Measurements from ENCODE around the gene KIF26B. TPM values are rescaled to one million over a fixed set of nuclear protein-coding genes. Genes with fewer than 3 reads are reported as not detected.

KIF26B gene
- polyA plus RNA-seq, 2 of the 4 experiments (the other 2 are of a cell fraction), result 0.01 to 0.04 TPM

DNA sequence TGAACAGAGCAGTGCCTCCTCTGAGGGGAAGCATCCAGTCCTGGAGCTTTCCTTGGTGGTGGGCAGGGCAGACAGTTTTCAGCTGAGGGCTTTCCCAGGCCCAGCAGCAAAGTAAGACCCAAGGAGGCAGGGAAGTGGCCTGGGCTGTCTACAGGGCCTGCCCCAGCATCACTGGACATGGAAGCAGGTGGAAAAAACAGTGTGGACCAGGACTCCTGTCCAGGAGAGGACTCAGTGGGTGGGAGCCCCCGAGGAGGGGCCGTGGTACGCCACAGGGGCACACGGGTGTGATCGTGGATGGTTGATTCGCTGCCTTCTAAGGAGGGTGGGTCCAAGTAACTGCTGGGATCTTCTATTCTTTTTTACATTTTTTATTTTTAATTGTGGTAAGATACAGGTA is 387.6 kb downstream of the KIF26B start:
- H3K9me3 ChIP-seq, result no peaks in the 10 kb centered on the region
- FAIRE-seq (no peak), ATAC-seq (no peak), DNase-seq (ENCODE audit: low read depth in 1 of 2, low spot score in 1 of 2) (no peak)
- H3K4me1 ChIP-seq, result no peaks in the 10 kb centered on the region
- no peak overlapping the region for H3K4me3 ChIP-seq
- H3K27ac ChIP-seq, result no peak overlapping the region
- POLR2A ChIA-PET, result no interaction called here
- H3K4me2 ChIP-seq, result no peak overlapping the region
- TF ChIP-seq MYC (IDR thresholded peaks at IDR 0.05; ENCODE audit: borderline replicate concordance, low read length) (no peak), ZFP36 (IDR thresholded peaks at IDR 0.05; ENCODE audit: borderline replicate concordance, partially characterized antibody) (no peak), BHLHE40 (IDR thresholded peaks at IDR 0.05; ENCODE audit: low read depth, low read length) (no peak), HOXB5 (CRISPR knock-in tag; IDR thresholded peaks at IDR 0.05) (no peak), PHF8 (IDR thresholded peaks at IDR 0.05; ENCODE audit: borderline replicate concordance, low read depth) (no peak)
- 73% methylated on average over 6 of the region's 6 CpGs for WGBS (ENCODE audit: missing lambda C conversion rate)
- CTCF ChIA-PET, result no interaction called here

DNA sequence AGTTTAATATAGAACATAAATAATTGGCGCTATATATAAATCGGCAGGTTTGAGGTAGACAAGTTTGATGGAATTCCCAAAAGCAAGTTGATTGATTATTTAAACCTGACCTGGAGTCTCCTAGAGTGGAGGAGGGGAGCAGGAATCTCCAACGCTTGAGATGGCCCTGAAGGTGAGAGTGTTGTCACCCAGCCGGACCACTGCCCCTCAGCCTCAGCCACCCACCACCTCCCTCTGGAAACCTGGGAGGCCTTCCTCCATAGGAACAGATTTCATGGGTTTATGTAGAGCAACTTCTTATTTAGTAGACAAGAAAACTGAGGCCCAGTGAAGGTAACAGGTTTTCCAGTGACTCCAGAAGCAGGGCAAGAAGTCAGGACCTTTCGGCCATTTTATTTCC is 389.5 kb downstream of the KIF26B start:
- no peak for FAIRE-seq

DNA sequence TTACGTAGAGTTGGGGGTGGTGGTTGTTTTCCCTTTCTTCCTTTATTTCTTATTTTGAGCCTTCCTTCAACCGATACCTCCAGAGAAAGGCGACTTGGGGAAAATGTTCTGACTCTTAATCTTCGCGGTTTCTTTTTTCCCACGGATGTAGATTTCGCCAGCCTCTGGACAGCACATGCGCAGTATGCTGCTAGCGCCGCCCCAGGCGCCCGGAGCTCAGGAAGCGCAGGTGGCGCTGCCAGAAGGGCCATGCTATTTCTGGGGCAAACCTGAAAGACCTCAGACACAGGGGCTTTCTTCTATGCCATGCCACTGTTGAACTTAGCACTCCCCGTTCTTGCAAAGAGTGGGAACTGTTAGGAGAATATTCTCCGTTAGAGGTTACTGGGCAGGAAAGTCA is 392.1 kb downstream of the KIF26B start:
- FAIRE-seq (no peak), ATAC-seq (no peak), DNase-seq (ENCODE audit: low read depth in 1 of 2, low spot score in 1 of 2) (no peak)
- Histone ChIP-seq H3K4me2 (no peak overlapping the region), H3K27ac (no peak overlapping the region), H3K9me3 (no peaks in the 10 kb centered on the region), H3K4me1 (no peaks in the 10 kb centered on the region), H3K4me3 (no peak overlapping the region)
- ChIA-PET POLR2A (no interaction called here), CTCF (interaction anchor here (0.7 kb wide), 1 partner anchor 8 kb away, joined by 6 read pairs; no protein-coding TSS in a partner anchor)
- WGBS (ENCODE audit: missing lambda C conversion rate), result 80% methylated on average over 16 of the region's 16 CpGs
- no peak for TF ChIP-seq SMC3 (IDR thresholded peaks at IDR 0.05)
- TF ChIP-seq, protein P1, sequence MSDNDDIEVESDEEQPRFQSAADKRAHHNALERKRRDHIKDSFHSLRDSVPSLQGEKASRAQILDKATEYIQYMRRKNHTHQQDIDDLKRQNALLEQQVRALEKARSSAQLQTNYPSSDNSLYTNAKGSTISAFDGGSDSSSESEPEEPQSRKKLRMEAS (IDR thresholded peaks at IDR 0.05), result no peak
- no peak for TF ChIP-seq CBX8 (IDR thresholded peaks at IDR 0.05)
- TF ChIP-seq, protein P2, sequence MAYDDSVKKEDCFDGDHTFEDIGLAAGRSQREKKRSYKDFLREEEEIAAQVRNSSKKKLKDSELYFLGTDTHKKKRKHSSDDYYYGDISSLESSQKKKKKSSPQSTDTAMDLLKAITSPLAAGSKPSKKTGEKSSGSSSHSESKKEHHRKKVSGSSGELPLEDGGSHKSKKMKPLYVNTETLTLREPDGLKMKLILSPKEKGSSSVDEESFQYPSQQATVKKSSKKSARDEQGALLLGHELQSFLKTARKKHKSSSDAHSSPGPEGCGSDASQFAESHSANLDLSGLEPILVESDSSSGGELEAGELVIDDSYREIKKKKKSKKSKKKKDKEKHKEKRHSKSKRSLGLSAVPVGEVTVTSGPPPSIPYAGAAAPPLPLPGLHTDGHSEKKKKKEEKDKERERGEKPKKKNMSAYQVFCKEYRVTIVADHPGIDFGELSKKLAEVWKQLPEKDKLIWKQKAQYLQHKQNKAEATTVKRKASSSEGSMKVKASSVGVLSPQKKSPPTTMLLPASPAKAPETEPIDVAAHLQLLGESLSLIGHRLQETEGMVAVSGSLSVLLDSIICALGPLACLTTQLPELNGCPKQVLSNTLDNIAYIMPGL (CRISPR knock-in tag; IDR thresholded peaks at IDR 0.05; ENCODE audit: borderline replicate concordance), result no peak
- no peak for TF ChIP-seq ZNF302 (CRISPR knock-in tag; IDR thresholded peaks at IDR 0.05)
- TF ChIP-seq EP300 (IDR thresholded peaks at IDR 0.05), result no peak
- no peak for TF ChIP-seq FOSL2 (IDR thresholded peaks at IDR 0.05)
- TF ChIP-seq FOSL2 (CRISPR knock-in tag; IDR thresholded peaks at IDR 0.05), result no peak
- no peak for TF ChIP-seq RARB (CRISPR knock-in tag; IDR thresholded peaks at IDR 0.05)
- TF ChIP-seq, protein P3, sequence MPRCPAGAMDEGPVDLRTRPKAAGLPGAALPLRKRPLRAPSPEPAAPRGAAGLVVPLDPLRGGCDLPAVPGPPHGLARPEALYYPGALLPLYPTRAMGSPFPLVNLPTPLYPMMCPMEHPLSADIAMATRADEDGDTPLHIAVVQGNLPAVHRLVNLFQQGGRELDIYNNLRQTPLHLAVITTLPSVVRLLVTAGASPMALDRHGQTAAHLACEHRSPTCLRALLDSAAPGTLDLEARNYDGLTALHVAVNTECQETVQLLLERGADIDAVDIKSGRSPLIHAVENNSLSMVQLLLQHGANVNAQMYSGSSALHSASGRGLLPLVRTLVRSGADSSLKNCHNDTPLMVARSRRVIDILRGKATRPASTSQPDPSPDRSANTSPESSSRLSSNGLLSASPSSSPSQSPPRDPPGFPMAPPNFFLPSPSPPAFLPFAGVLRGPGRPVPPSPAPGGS (IDR thresholded peaks at IDR 0.05), result no peak
- TF ChIP-seq, protein P4, sequence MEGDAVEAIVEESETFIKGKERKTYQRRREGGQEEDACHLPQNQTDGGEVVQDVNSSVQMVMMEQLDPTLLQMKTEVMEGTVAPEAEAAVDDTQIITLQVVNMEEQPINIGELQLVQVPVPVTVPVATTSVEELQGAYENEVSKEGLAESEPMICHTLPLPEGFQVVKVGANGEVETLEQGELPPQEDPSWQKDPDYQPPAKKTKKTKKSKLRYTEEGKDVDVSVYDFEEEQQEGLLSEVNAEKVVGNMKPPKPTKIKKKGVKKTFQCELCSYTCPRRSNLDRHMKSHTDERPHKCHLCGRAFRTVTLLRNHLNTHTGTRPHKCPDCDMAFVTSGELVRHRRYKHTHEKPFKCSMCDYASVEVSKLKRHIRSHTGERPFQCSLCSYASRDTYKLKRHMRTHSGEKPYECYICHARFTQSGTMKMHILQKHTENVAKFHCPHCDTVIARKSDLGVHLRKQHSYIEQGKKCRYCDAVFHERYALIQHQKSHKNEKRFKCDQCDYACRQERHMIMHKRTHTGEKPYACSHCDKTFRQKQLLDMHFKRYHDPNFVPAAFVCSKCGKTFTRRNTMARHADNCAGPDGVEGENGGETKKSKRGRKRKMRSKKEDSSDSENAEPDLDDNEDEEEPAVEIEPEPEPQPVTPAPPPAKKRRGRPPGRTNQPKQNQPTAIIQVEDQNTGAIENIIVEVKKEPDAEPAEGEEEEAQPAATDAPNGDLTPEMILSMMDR (IDR thresholded peaks at IDR 0.05), result no peak
- TF ChIP-seq NFE2L2 (conservative IDR thresholded peaks at IDR 0.05; ENCODE audit: low read length), result no peak

More for the DNA sequence above, 389.5 kb downstream of the KIF26B start:
- Histone ChIP-seq H3K9me3 (no peaks in the 10 kb centered on the region), H3K4me2 (no peak overlapping the region), H3K27ac (no peak overlapping the region), H3K4me1 (no peaks in the 10 kb centered on the region), H3K4me3 (no peak overlapping the region)
- WGBS (ENCODE audit: missing lambda C conversion rate), result 84% methylated on average over 5 of the region's 5 CpGs
- CTCF ChIA-PET, result no interaction called here
- no peak for DNase-seq (ENCODE audit: low read depth in 1 of 2, low spot score in 1 of 2)
- TF ChIP-seq HOXB13 (CRISPR knock-in tag; IDR thresholded peaks at IDR 0.05; ENCODE audit: low read depth), result no peak
- TF ChIP-seq NFE2L2 (conservative IDR thresholded peaks at IDR 0.05; ENCODE audit: low read length), result no peak
- TF ChIP-seq, protein P5, sequence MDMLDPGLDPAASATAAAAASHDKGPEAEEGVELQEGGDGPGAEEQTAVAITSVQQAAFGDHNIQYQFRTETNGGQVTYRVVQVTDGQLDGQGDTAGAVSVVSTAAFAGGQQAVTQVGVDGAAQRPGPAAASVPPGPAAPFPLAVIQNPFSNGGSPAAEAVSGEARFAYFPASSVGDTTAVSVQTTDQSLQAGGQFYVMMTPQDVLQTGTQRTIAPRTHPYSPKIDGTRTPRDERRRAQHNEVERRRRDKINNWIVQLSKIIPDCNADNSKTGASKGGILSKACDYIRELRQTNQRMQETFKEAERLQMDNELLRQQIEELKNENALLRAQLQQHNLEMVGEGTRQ (IDR thresholded peaks at IDR 0.05), result no peak
- TF ChIP-seq EHMT2 (IDR thresholded peaks at IDR 0.05; ENCODE audit: low read depth), result no peak
- no peak for TF ChIP-seq MAZ (IDR thresholded peaks at IDR 0.05; ENCODE audit: borderline replicate concordance, low read depth, low read length)
- TF ChIP-seq SREBF2 (IDR thresholded peaks at IDR 0.05), result no peak
- TF ChIP-seq, protein P6, sequence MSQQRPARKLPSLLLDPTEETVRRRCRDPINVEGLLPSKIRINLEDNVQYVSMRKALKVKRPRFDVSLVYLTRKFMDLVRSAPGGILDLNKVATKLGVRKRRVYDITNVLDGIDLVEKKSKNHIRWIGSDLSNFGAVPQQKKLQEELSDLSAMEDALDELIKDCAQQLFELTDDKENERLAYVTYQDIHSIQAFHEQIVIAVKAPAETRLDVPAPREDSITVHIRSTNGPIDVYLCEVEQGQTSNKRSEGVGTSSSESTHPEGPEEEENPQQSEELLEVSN (IDR thresholded peaks at IDR 0.05; ENCODE audit: borderline replicate concordance, low read depth), result no peak
- TF ChIP-seq RAD21 (conservative IDR thresholded peaks at IDR 0.05 in 1 of 2, IDR thresholded peaks at IDR 0.05 in 1 of 2), result no peak
- no peak for TF ChIP-seq HOXB5 (CRISPR knock-in tag; IDR thresholded peaks at IDR 0.05)
- no peak for TF ChIP-seq ZNF302 (CRISPR knock-in tag; IDR thresholded peaks at IDR 0.05)
- no peak for TF ChIP-seq NR3C1 (IDR thresholded peaks at IDR 0.05)
- TF ChIP-seq EP300 (IDR thresholded peaks at IDR 0.05), result no peak
- TF ChIP-seq, protein P7, sequence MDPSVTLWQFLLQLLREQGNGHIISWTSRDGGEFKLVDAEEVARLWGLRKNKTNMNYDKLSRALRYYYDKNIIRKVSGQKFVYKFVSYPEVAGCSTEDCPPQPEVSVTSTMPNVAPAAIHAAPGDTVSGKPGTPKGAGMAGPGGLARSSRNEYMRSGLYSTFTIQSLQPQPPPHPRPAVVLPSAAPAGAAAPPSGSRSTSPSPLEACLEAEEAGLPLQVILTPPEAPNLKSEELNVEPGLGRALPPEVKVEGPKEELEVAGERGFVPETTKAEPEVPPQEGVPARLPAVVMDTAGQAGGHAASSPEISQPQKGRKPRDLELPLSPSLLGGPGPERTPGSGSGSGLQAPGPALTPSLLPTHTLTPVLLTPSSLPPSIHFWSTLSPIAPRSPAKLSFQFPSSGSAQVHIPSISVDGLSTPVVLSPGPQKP (IDR thresholded peaks at IDR 0.05; ENCODE audit: low read depth, low read length), result no peak
- no peak for TF ChIP-seq HOXA7 (CRISPR knock-in tag; IDR thresholded peaks at IDR 0.05)
- no peak for TF ChIP-seq CBX8 (IDR thresholded peaks at IDR 0.05)
- TF ChIP-seq JUN (IDR thresholded peaks at IDR 0.05), result no peak
- POLR2A ChIA-PET, result no interaction called here
- ATAC-seq, result no peak

Data from A549 (cell line).